Measurements from ENCODE around the gene MINDY4. TPM values are rescaled to one million over a fixed set of nuclear protein-coding genes. Genes with fewer than 3 reads are reported as not detected.

The MINDY4 gene
- total RNA-seq, 1 experiment from 2014 or later: 1.8 TPM

DNA sequence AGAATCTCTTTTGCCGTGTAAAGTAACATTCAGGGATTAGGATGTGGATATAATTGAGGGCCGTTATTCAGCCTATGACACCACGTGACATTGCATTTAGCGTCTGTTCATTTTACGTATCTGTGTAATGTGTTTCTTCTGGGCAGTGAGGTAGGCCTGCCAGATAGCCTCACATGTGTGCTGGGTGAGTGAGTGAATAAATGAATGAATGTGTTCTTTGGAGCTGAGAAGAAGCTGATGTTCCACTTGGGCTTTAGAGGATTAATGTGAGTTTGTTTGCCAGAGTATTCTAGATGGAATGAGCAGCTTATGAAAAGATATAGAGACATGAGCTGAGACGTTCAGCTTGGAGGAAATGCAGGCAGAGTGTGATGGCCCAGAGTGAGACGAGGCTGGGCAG lies 55.0 kb downstream of the MINDY4 start:
- no peak for TF ChIP-seq KAT7 (CRISPR knock-in tag; IDR thresholded peaks at IDR 0.05; ENCODE audit: borderline replicate concordance)
- no peak for TF ChIP-seq RELA (CRISPR knock-in tag; IDR thresholded peaks at IDR 0.05; ENCODE audit: borderline replicate concordance)
- TF ChIP-seq NR3C1 (CRISPR knock-in tag; conservative IDR thresholded peaks at IDR 0.05; ENCODE audit: low read depth): no peak
- TF ChIP-seq ZNF263 (CRISPR knock-in tag; IDR thresholded peaks at IDR 0.05; ENCODE audit: low read depth): no peak
- TF ChIP-seq, protein P1, sequence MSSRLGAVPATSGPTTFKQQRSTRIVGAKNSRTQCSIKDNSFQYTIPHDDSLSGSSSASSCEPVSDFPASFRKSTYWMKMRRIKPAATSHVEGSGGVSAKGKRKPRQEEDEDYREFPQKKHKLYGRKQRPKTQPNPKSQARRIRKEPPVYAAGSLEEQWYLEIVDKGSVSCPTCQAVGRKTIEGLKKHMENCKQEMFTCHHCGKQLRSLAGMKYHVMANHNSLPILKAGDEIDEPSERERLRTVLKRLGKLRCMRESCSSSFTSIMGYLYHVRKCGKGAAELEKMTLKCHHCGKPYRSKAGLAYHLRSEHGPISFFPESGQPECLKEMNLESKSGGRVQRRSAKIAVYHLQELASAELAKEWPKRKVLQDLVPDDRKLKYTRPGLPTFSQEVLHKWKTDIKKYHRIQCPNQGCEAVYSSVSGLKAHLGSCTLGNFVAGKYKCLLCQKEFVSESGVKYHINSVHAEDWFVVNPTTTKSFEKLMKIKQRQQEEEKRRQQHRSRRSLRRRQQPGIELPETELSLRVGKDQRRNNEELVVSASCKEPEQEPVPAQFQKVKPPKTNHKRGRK (CRISPR knock-in tag; IDR thresholded peaks at IDR 0.05; ENCODE audit: borderline replicate concordance): no peak
- no peak for TF ChIP-seq SMAD3 (CRISPR knock-in tag; IDR thresholded peaks at IDR 0.05; ENCODE audit: borderline replicate concordance)
- TF ChIP-seq JUN (CRISPR knock-in tag; IDR thresholded peaks at IDR 0.05): no peak
- no peak for TF ChIP-seq FOXJ3 (CRISPR knock-in tag; IDR thresholded peaks at IDR 0.05; ENCODE audit: borderline replicate concordance)
- TF ChIP-seq GRHL2 (CRISPR knock-in tag; IDR thresholded peaks at IDR 0.05; ENCODE audit: insufficient replicate concordance, severe bottlenecking): no peak
- TF ChIP-seq ZNF121 (CRISPR knock-in tag; IDR thresholded peaks at IDR 0.05): no peak
- TF ChIP-seq NFYB (CRISPR knock-in tag; conservative IDR thresholded peaks at IDR 0.05; ENCODE audit: low read depth): no peak
- no peak for TF ChIP-seq SP1 (CRISPR knock-in tag; conservative IDR thresholded peaks at IDR 0.05)
- TF ChIP-seq, protein P2, sequence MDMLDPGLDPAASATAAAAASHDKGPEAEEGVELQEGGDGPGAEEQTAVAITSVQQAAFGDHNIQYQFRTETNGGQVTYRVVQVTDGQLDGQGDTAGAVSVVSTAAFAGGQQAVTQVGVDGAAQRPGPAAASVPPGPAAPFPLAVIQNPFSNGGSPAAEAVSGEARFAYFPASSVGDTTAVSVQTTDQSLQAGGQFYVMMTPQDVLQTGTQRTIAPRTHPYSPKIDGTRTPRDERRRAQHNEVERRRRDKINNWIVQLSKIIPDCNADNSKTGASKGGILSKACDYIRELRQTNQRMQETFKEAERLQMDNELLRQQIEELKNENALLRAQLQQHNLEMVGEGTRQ (CRISPR knock-in tag; IDR thresholded peaks at IDR 0.05): no peak
- TF ChIP-seq, protein P3, sequence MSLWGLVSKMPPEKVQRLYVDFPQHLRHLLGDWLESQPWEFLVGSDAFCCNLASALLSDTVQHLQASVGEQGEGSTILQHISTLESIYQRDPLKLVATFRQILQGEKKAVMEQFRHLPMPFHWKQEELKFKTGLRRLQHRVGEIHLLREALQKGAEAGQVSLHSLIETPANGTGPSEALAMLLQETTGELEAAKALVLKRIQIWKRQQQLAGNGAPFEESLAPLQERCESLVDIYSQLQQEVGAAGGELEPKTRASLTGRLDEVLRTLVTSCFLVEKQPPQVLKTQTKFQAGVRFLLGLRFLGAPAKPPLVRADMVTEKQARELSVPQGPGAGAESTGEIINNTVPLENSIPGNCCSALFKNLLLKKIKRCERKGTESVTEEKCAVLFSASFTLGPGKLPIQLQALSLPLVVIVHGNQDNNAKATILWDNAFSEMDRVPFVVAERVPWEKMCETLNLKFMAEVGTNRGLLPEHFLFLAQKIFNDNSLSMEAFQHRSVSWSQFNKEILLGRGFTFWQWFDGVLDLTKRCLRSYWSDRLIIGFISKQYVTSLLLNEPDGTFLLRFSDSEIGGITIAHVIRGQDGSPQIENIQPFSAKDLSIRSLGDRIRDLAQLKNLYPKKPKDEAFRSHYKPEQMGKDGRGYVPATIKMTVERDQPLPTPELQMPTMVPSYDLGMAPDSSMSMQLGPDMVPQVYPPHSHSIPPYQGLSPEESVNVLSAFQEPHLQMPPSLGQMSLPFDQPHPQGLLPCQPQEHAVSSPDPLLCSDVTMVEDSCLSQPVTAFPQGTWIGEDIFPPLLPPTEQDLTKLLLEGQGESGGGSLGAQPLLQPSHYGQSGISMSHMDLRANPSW (CRISPR knock-in tag; conservative IDR thresholded peaks at IDR 0.05; ENCODE audit: low read depth): no peak
- TF ChIP-seq ZNF423 (CRISPR knock-in tag; IDR thresholded peaks at IDR 0.05): no peak
- H3K36me3 Mint-ChIP-seq: peaks cover 8% of the 10 kb centered on the region
- H3K27me3 Mint-ChIP-seq (ENCODE audit: low read depth): no peaks in the 10 kb centered on the region
- H3K9me3 Mint-ChIP-seq: peaks cover 15% of the 10 kb centered on the region
- no peak overlapping the region for H3K27ac Mint-ChIP-seq
- peaks cover 12% of the 10 kb centered on the region for H3K4me1 Mint-ChIP-seq
- no peak for DNase-seq (ENCODE audit: low spot score)
- no peak overlapping the region for H3K4me3 Mint-ChIP-seq
- ATAC-seq: no peak
- ChIA-PET CTCF (no interaction called here), POLR2A (no interaction called here)

DNA sequence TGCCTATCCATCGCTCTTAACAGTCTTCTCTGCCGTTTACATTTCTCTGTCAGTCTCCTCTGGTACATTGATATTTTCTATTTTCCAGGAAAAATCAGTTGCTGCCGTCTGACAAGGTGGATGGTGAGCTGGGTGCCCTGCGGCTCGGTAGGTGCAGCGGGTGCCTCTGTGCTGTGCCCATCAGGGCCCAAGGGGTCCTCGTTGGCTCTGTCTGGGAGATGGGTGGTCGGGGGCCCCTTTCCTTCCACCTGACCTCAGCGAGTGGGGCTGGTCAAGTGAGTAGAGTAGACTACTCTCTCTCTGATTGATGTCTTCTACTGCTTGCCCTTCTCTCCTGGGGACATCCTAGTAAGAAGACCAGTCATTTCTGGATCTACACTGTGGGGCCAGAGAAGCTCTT lies 57.4 kb downstream of the MINDY4 start:
- H3K36me3 Mint-ChIP-seq: peaks cover 27% of the 10 kb centered on the region
- ChIA-PET POLR2A (no interaction called here), CTCF (interaction anchor here (1.2 to 1.3 kb wide), 2 partner anchors 12 to 80 kb away, joined by 3 to 4 read pairs; no protein-coding TSS in a partner anchor)
- H3K27ac Mint-ChIP-seq: no peak overlapping the region
- peaks cover 39% of the 10 kb centered on the region for H3K9me3 Mint-ChIP-seq
- H3K27me3 Mint-ChIP-seq (ENCODE audit: low read depth): peaks cover 4% of the 10 kb centered on the region; the same call in 1 of the 2 replicates
- ATAC-seq (no peak), DNase-seq (ENCODE audit: low spot score) (no peak)
- H3K4me3 Mint-ChIP-seq: no peak overlapping the region
- peaks cover 7% of the 10 kb centered on the region for H3K4me1 Mint-ChIP-seq
- no peak for TF ChIP-seq CREM (CRISPR knock-in tag; IDR thresholded peaks at IDR 0.05)
- no peak for TF ChIP-seq FOXK1 (CRISPR knock-in tag; IDR thresholded peaks at IDR 0.05)
- TF ChIP-seq RELA (CRISPR knock-in tag; IDR thresholded peaks at IDR 0.05; ENCODE audit: borderline replicate concordance): no peak
- TF ChIP-seq, protein P4, sequence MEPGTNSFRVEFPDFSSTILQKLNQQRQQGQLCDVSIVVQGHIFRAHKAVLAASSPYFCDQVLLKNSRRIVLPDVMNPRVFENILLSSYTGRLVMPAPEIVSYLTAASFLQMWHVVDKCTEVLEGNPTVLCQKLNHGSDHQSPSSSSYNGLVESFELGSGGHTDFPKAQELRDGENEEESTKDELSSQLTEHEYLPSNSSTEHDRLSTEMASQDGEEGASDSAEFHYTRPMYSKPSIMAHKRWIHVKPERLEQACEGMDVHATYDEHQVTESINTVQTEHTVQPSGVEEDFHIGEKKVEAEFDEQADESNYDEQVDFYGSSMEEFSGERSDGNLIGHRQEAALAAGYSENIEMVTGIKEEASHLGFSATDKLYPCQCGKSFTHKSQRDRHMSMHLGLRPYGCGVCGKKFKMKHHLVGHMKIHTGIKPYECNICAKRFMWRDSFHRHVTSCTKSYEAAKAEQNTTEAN (CRISPR knock-in tag; IDR thresholded peaks at IDR 0.05): no peak
- TF ChIP-seq SOX15 (CRISPR knock-in tag; IDR thresholded peaks at IDR 0.05): no peak
- TF ChIP-seq, protein P5, sequence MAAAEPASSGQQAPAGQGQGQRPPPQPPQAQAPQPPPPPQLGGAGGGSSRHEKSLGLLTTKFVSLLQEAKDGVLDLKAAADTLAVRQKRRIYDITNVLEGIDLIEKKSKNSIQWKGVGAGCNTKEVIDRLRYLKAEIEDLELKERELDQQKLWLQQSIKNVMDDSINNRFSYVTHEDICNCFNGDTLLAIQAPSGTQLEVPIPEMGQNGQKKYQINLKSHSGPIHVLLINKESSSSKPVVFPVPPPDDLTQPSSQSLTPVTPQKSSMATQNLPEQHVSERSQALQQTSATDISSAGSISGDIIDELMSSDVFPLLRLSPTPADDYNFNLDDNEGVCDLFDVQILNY (CRISPR knock-in tag; IDR thresholded peaks at IDR 0.05): no peak
- TF ChIP-seq, protein P3 (CRISPR knock-in tag; conservative IDR thresholded peaks at IDR 0.05; ENCODE audit: low read depth): no peak
- TF ChIP-seq TEAD4 (CRISPR knock-in tag; IDR thresholded peaks at IDR 0.05): no peak
- no peak for TF ChIP-seq ZNF138 (CRISPR knock-in tag; conservative IDR thresholded peaks at IDR 0.05)
- TF ChIP-seq JAZF1 (CRISPR knock-in tag; IDR thresholded peaks at IDR 0.05): no peak
- TF ChIP-seq TCF7 (CRISPR knock-in tag; IDR thresholded peaks at IDR 0.05; ENCODE audit: low read depth): no peak

Data from WTC11 (cell line).